Esophagus (tissue), 2 donors: ENCODE measurements around the gene C19orf12. TPM values are rescaled to one million over a fixed set of nuclear protein-coding genes. Genes with fewer than 3 reads are reported as not detected.

Source experiments
- H3K27ac ChIP-seq, 2 donors: one replicate each; pipeline ENCODE4 v1.5.1; 2013; ENCODE audit warnings: low read depth in 2 of 2, mild to moderate bottlenecking in 2 of 2, inconsistent platforms in 1 of 2, low read length in 1 of 2, moderate library complexity in 1 of 2
- H3K27me3 ChIP-seq, 2 donors: one replicate each; pipeline ENCODE4 v1.6.1; 2013; ENCODE audit warnings: low read length in 2 of 2, control low read depth in 1 of 2, mild to moderate bottlenecking in 1 of 2; ENCODE audit not compliant: insufficient read depth in 2 of 2, control insufficient read depth in 1 of 2
- H3K36me3 ChIP-seq, 2 donors: one replicate each; pipeline ENCODE4 v1.6.1; 2013; ENCODE audit warnings: low read length in 1 of 2; ENCODE audit not compliant: control insufficient read depth in 2 of 2, insufficient read depth in 2 of 2
- H3K4me1 ChIP-seq, 2 donors: one replicate each; pipeline ENCODE4 v1.6.1; 2013; ENCODE audit warnings: low read length in 1 of 2; ENCODE audit not compliant: control insufficient read depth in 2 of 2, insufficient read depth in 2 of 2
- H3K4me3 ChIP-seq, 2 donors: one replicate each; pipeline ENCODE4 v1.5.1; 2013; ENCODE audit warnings: low read length in 2 of 2, mild to moderate bottlenecking in 2 of 2, low read depth in 1 of 2, moderate library complexity in 1 of 2
- H3K9me3 ChIP-seq, 2 donors: one replicate each; pipeline ENCODE4 v1.6.1; 2013; ENCODE audit warnings: mild to moderate bottlenecking in 2 of 2, low read depth in 1 of 2, low read length in 1 of 2, moderate library complexity in 1 of 2; ENCODE audit not compliant: control insufficient read depth in 2 of 2, insufficient read depth in 1 of 2
- WGBS, 2 donors: extraction: QIAGEN DNeasy Blood & Tissue Kit; methylation state at CpG; one replicate each; pipeline ENCODE4 v1.1.7; 2013; 5-methylcytosine and 5-hydroxymethylcytosine counted together
- polyA plus RNA-seq, 2 donors: library from polyadenylated mRNA; stranded (reverse); fragments of 200-250 nt; gene quantifications; one replicate each; pipeline ENCODE4 v1.2.3, GENCODE V29; 2013
- donor health status: healthy with polysubstance abuse.
- donor health status: Bipolar disorder and iron deficiency.

The C19orf12 gene
- polyA plus RNA-seq, 2 donors = 8.2 to 8.4 TPM

GRCh38 chr19:29667387-29667783, 47.7 kb downstream of the C19orf12 start:
- no peaks in the 10 kb centered on the region for H3K27me3 ChIP-seq
- no peaks in the 10 kb centered on the region for H3K9me3 ChIP-seq
- H3K4me3 ChIP-seq = peak overlapping the region; percentile 84 to 86
- 70 to 72% methylated on average over 11 of the region's 11 CpGs for WGBS, 2 donors
- peak overlapping the region; percentile 78 to 89 for H3K27ac ChIP-seq
- H3K4me1 ChIP-seq = peaks cover 14 to 30% of the 10 kb centered on the region in 2 donors
- no peaks in the 10 kb centered on the region for H3K36me3 ChIP-seq

DNA sequence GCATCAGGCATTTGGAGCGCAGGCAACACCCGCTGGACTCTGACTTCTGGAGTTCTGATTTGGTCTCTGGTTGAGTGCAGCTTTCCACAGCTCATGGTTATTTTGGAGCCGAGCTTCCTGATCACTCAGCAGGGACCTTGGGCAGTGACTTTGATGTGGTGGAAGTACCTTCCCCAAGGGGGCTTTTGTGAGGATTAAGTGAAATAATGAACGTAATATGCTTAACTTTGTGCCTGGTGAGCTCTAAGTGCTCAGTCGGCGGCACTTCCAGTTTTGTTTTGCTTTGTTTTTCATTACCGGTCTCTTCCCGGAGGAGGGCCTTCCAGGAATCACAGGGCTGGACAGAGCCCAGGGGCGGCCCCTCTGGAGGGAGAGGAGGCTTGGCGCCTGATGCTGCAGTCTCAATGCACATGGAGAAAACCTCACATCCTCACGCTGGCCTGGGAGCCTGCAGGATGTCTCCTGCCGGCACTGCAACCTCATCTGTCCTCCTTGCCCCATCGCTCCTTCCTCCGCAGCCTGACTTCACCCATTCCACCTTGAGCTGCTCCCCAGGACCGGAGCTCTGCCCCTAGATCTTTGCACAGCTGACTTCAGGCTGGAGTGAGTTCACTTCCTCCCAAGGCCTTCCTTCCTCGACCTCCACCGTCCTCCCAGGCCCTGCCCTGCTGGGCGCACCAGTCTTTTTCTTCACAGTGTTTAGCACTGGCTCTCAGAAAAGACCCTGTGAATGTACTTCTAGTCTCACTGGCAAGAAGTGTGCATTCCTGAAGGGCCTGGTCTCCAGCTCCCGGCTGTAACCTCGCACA, 48.3 kb downstream of the C19orf12 start:
- H3K27ac ChIP-seq = peak overlapping the region; percentile 78 to 89
- no peaks in the 10 kb centered on the region for H3K36me3 ChIP-seq
- peak overlapping the region; percentile 84 to 86 for H3K4me3 ChIP-seq
- 19 to 21% methylated on average over 20 of the region's 20 CpGs for WGBS, 2 donors
- peaks cover 14 to 29% of the 10 kb centered on the region in 2 donors for H3K4me1 ChIP-seq
- no peaks in the 10 kb centered on the region for H3K27me3 ChIP-seq
- no peaks in the 10 kb centered on the region for H3K9me3 ChIP-seq

DNA sequence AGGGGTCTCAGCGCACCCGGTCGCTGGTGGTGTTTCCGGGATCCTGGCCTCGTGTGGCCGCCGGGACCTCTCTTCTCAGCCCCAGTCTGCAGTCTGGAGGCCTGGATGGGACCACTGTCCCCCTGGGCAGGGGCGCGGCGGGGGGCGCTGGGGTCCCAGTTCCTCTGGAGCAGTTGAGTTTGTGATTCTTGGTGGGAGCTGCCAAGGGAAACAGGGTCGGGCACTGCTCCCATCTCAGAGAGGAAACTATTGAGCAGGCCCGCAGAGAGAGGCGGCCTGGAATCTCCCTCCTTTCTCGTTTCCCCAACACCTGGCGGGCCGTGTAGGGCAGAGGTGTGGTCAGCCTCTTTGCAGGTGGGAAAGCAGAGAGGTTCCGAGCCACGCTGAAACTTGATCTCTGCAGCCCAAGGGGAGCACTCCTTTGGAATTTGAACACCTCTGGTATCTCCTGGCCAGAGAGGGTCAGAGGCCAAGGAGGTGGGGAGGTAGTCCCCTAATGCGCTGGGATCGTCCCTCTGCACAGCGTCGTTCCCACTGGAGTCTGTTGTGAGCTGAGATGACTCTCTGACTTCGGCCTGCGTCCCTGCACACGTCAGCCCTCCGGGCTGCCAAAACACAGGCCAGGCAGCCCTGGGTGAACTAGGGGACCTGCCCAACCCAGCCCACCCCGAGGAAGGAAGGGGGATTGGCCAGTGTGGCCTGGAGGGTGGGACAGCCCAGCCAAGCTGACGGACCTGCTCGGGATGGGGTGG, 49.1 kb downstream of the C19orf12 start:
- Histone ChIP-seq H3K27ac (peak overlapping the region; percentile 78 to 89), H3K4me1 (peaks cover 14 to 25% of the 10 kb centered on the region in 2 donors), H3K36me3 (no peaks in the 10 kb centered on the region), H3K4me3 (peak overlapping the region; percentile 84 to 86), H3K27me3 (no peaks in the 10 kb centered on the region), H3K9me3 (no peaks in the 10 kb centered on the region)
- WGBS, 2 donors = 3 to 5% methylated on average over 30 of the region's 30 CpGs

DNA sequence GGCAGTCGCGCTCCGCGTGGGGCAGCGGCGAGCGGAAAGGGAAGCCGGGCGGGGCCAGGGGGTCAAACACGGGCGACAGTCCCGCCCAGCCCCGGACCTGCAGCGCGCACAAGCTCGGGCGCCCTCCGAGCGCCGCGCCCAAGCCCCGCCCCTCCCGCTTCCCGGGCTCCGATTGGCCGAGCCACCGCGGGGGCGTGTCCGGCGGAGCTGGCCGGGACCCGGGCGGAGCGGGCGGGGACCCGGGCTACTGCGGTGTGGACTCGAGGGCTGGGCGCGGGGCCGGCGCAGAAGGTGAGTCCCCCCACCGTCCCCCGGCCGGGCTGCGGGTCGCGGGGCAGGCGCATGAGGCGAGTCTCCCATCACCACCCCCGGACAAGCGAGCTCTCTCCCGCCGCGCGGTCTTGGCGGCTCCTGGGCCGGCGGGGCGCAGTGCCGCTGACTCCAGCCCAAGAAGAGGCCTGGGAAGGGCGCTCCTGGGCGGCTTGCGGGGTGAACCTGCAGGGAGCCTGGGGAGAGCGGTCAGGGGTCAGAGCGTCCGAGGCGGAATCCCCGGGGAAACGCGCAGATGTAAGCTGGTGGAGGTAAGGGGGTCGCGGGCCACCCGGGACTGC, 49.7 kb downstream of the C19orf12 start, which contains the start of gene PLEKHF1:
Gene PLEKHF1 (plus strand): TSS at position 247 of the 611 bp plus-strand sequence. CDS start 8,379 bp downstream, outside the sequence.
- H3K4me1 ChIP-seq = peaks cover 14 to 25% of the 10 kb centered on the region in 2 donors
- peak within 1 kb of the TSS; percentile 78 to 89 for H3K27ac ChIP-seq
- H3K4me3 ChIP-seq = peak within 1 kb of the TSS; percentile 84 to 86
- no peaks in the 10 kb centered on the region for H3K36me3 ChIP-seq
- H3K27me3 ChIP-seq = no peaks in the 10 kb centered on the region
- H3K9me3 ChIP-seq = no peaks in the 10 kb centered on the region
- WGBS, 2 donors = 0 to 1% methylated on average over 66 to 75 of the region's 75 CpGs

DNA sequence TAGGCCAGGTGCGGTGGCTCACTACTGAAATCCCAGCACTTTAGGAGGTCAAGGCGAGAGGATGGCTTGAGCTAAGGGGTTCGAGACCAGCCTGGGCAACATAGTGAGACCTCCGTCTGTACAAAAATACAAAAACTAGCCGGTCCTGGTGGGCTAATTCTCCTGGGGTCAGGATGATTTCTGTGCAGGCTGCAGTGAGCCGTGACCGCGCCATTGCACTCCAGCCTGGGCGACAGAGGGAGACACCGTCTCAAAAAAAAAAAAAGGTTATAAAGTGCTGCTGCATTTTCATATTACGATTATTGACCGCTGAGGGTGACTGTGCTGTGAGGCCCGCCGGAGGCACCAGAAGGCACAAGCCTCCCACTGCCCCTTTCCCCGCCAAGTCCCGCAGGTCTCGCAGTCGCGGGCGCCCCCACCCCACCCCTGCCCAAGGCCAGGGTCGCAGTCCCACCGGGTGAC, 50.3 kb downstream of the C19orf12 start:
- Histone ChIP-seq H3K27me3 (no peaks in the 10 kb centered on the region), H3K27ac (peak overlapping the region; percentile 63 to 79), H3K4me3 (peak overlapping the region; percentile 84 to 86), H3K36me3 (no peaks in the 10 kb centered on the region), H3K9me3 (no peaks in the 10 kb centered on the region), H3K4me1 (peaks cover 14 to 25% of the 10 kb centered on the region in 2 donors)
- WGBS, 2 donors = 21 to 30% methylated on average over 19 to 22 of the region's 22 CpGs

DNA sequence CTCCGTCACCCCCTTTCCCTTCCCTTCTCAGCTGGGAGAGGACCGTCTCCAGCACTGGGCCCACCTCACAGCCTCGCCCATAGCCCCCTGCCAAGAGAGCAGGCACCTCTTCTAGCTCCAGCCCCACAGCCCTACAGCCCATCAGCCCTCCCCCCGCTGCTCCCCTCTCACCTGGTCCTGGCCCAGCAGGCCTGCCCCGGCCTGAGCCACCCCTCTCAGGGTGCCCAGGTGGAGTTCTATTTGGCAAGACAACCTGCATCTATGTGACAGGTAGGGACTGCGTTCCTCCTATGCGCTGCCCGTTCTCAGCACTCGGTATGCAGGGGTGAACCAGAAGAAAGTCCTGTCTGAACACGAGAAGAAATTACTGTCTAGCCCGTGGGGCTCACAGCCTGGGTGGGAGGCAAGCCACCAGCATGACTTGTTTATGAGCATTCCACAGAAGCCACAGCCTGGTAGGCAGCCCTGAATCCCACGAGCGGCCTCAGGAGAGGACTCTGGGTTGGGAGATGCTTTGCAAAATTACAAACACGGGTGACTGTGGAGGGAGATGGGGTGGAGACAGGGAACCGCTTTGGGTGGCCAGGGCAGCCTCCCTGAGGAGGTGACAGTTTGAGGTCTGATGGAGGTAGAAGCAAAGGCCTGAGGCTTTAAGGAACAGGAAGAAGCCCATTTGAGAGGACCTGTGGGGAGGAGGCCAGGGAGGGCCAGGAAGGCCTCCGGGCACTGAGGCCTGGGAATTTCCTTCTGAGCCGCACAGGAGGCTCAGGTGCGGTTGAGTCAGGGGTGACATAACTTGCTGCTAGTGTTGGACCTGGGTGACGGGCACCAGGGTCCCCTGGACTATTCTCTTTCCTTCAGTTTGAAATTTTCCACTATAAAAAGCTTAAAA, 51.0 kb downstream of the C19orf12 start:
- Histone ChIP-seq H3K27ac (peak overlapping the region; percentile 76 to 79), H3K4me3 (peak overlapping the region in 1 of 2 donors; percentile 86), H3K36me3 (no peaks in the 10 kb centered on the region), H3K4me1 (peaks cover 14 to 25% of the 10 kb centered on the region in 2 donors), H3K9me3 (no peaks in the 10 kb centered on the region), H3K27me3 (no peaks in the 10 kb centered on the region)
- WGBS, 2 donors = 53 to 68% methylated on average over 18 to 19 of the region's 19 CpGs

GRCh38 chr19:29662604-29663404, 52.3 kb downstream of the C19orf12 start:
- H3K4me3 ChIP-seq = no peak overlapping the region
- WGBS, 2 donors = 22 to 28% methylated on average over 17 of the region's 17 CpGs
- H3K27me3 ChIP-seq = no peaks in the 10 kb centered on the region
- peak overlapping the region; percentile 76 to 85 for H3K27ac ChIP-seq
- peaks cover 11 to 21% of the 10 kb centered on the region in 2 donors for H3K4me1 ChIP-seq
- no peaks in the 10 kb centered on the region for H3K36me3 ChIP-seq
- no peaks in the 10 kb centered on the region for H3K9me3 ChIP-seq

- Histone ChIP-seq H3K36me3 (no peaks in the 10 kb centered on the region), H3K9me3 (no peaks in the 10 kb centered on the region), H3K27ac (peak overlapping the region; percentile 76 to 85), H3K4me3 (no peak overlapping the region), H3K4me1 (peaks cover 7 to 20% of the 10 kb centered on the region in 2 donors), H3K27me3 (no peaks in the 10 kb centered on the region)
- WGBS, 2 donors = 10 to 18% methylated on average over 1 of the region's 1 CpG
These were observed 52.8 kb downstream of the C19orf12 start for GRCh38 chr19:29662278-29662603.
